NOMO-1 (cell line): ENCODE data around the gene CCT8.
"Not testable (repeated sequence)": the region's sequence is repeated elsewhere in the genome, so short reads cannot be mapped to it uniquely, and the experiment has no call there.

ENCODE experiments used
- DNase-seq, 2 experiments: peaks; one replicate each; lab custom pipeline; 2025; ENCODE audit not compliant: unreplicated experiment in 2 of 2; lab: John Stamatoyannopoulos, UW

The CCT8 gene

DNA sequence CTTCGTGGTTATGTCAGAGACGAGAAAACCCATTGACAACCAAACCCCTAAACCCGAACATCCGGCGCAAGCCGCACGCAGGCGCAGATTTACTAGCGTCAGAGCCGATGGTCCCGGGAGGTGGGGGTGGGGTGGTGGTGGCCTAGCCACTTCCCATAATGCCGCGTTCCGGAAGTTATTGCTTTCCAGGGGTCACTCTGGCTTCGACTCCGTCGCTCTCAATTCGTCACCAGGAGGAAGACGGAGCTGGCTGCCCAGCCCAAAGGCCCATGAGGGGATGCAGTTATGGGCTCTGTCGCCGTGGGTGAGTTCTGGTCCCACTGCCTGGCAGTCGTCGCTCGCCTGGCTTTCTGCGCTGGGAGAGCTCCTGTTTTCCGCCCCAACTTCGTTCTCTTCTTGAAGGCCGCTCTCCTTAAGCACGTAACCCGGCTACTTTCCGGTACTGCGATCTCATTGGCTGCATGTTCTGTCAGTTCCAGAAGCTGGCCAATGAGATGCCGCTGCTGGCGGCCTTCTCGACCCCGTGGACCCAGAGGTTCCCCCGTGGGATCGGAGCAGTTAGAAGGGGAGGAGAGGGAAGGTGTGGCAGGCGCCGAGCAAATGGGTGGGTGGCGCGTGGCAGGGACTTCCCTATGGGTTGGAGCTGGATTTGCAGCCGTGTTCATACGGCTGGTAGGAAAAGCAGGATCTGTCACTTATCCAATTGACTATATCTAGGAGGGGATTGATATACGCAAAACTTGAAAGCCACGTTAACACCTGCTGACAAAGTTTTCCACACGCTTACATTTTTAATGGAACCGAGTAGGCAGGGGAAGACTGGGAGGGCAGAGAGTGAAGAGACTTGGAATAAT lies 48.7 kb downstream of the CCT8 start, which contains the start of gene USP16:
USP16 (plus strand) TSS at position 195 of the 854 bp plus-strand sequence. CDS start 3,246 bp downstream, outside the sequence.
- DNase-seq: peak; percentile 93 to 95

DNA sequence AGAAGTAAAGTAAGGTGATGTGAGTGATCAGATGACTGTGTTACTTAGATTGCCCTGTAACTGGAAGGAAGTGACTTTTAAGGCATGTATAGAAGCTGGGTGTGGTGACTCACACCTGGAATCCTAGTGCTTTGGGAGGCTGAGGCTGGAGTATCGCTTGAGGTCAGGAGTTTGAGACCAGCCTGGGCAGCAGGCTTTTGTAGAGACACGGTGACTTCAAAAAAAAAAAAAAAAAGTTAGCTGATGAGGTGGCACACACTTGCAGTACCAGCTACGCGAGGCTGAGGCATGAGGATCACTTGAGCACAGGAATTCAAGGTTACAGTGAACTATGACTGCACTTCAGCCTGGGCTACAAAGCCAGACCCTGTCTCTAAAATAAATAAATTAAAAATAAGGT lies 51.3 kb downstream of the CCT8 start:
- DNase-seq: no peak

- no peak for DNase-seq
Observed at GRCh38 chr21:29018540-29018939, 54.9 kb downstream of the CCT8 start.

GRCh38 chr21:29017639-29018237 lies 55.7 kb downstream of the CCT8 start:
- DNase-seq: peak; percentile 57 to 63

DNA sequence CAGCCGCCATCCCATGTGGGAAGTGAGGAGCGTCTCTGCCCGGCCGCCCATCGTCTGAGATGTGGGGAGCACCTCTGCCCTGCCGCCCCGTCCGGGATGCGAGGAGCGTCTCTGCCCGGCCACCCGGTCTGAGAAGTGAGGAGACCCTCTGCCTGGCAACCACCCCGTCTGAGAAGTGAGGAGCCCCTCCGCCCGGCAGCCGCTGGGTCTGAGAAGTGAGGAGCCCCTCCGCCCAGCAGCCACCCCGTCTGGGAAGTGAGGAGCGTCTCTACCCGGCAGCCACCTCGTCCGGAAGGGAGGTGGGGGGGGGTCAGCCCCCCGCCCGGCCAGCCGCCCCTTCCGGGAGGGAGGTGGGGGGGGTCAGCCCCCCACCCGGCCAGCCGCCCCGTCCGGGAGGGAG lies 62.2 kb downstream of the CCT8 start:
- not testable (repeated sequence) for DNase-seq

DNA sequence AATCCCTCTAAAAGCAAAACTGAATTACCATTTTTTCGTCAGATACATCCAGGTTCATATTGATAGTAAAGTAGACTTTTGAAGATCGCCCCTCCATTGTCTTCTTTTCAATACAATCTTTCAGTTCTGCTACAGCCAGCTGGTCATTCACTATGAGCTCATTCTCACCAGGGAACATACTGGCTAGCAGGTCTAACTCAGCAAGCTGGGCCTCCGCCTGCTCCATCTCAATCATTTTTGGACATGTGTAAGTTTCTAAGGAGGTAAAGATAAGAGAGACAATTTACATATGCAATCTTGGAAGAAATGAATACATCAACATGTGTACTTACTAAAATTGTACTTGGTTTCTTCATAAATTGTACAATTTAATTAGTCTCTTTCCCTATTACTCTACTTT lies 65.1 kb downstream of the CCT8 start:
- no peak for DNase-seq

DNA sequence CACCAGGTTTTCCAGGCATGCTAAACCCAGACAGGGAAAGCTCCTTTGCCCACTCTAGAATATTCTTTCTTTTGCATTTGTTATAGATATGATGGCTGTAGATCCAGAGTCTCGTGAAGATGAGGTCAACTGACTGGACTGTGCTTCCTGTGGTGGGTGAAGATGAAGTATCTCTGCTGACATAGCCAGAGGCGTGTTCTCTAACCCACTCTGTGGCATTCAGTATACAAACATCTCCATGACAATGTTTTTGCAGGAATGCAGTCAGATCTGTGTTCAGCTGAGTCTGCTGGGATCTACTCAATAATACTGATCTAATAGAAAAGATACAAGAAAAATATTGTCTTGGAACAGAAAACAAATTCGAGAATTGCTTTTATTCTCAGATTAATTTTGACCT lies 65.6 kb downstream of the CCT8 start:
- no peak for DNase-seq

DNA sequence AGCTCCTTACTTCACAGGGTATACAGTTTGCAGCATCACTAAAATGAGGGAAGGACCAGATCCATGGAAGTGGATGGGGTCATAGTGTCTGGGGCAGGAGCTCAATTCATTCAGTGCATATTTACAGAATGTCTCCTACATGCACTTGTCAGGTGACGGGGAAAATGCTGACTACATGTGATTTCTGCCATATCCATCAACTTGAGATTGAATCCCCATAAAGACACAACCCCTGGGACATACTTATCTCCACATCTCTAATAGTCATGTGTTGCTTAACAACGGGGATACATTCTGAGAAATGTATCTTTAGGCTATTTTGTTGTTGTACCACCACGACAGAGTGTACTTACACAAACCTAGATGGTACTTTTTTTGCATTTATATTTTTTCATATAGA lies 66.3 kb downstream of the CCT8 start:
- DNase-seq: no peak
